Endothelial cell of umbilical vein (primary cell): ENCODE results near the gene BCAP31. TPM values are rescaled to one million over a fixed set of nuclear protein-coding genes. Genes with fewer than 3 reads are reported as not detected.
A peak's percentile ranks its signal among the peaks of the same experiment; 100 is the strongest.
"Not testable (repeated sequence)": the region's sequence is repeated elsewhere in the genome, so short reads cannot be mapped to it uniquely, and the experiment has no call there.

Experiments
- BruUV-seq: library from RNA; stranded (reverse); fragments of 400-500 nt; replicated peaks from 2 replicates; lab custom pipeline; 2021; lab: Mats Ljungman, UMichigan
- CTCF ChIA-PET: fragments of 300-600, 350-600 bp; sonication (Branson Sonifier 250); formaldehyde crosslinking; loops from one replicate; lab custom pipeline; 2021; ENCODE audit warnings: antibody characterized with exemption, inconsistent platforms; lab: Charles Lee
- POLR2A ChIA-PET: fragments of 300-600, 350-600 bp; sonication (Branson Sonifier 250); formaldehyde crosslinking; loops from one replicate; lab custom pipeline; 2021; ENCODE audit warnings: antibody characterized with exemption, inconsistent platforms; lab: Charles Lee
- DNase-seq: peaks from one replicate; pipeline ENCODE4 v3.0.0-alpha.2; 2011; ENCODE audit warnings: low read depth, low spot score
- FAIRE-seq: peaks from 2 replicates; lab custom pipeline; 2011; peaks lifted over from hg19 to GRCh38; lab: Jason Lieb, UNC
- H2AFZ ChIP-seq: 2 replicates; pipeline ENCODE4 v1.6.0; 2012; ENCODE audit warnings: low read depth, low read length, control low read depth, inconsistent platforms
- H3K27ac ChIP-seq: 2 replicates; pipeline ENCODE4 v1.5.1; 2011; ENCODE audit warnings: low read depth, mild to moderate bottlenecking, control low read depth, low read length, moderate library complexity; ENCODE audit not compliant: insufficient read depth
- H3K27me3 ChIP-seq, 2 experiments: 2 replicates each; pipeline versions ENCODE4 v1.6.0 to v1.6.1; 2011; ENCODE audit warnings: low read length in 2 of 2, mixed read lengths in 1 of 2; ENCODE audit not compliant: control insufficient read depth in 2 of 2, insufficient read depth in 2 of 2
- H3K36me3 ChIP-seq, 2 experiments: 2 replicates in 1 of 2; 3 replicates in 1 of 2; pipeline ENCODE4 v1.5.1; 2011; ENCODE audit warnings: low read length in 2 of 2, mild to moderate bottlenecking in 1 of 2, moderate library complexity in 1 of 2; ENCODE audit not compliant: control insufficient read depth in 2 of 2, insufficient read depth in 2 of 2; ENCODE audit errors: extremely low read depth in 1 of 2
- H3K4me1 ChIP-seq: 3 replicates; pipeline ENCODE4 v1.5.1; 2011; ENCODE audit warnings: mild to moderate bottlenecking, low read length; ENCODE audit not compliant: control insufficient read depth, insufficient read depth; ENCODE audit errors: extremely low read depth
- H3K4me2 ChIP-seq: 2 replicates; pipeline ENCODE4 v1.6.1; 2011; ENCODE audit warnings: low read length, control low read depth, mixed read lengths; ENCODE audit not compliant: insufficient read depth
- H3K4me3 ChIP-seq, 3 experiments: fragments of 200-600 bp in 1 of 3; sonication (generic), shearing (Covaris generic) in 1 of 3; replicated peaks in 1 of 3; 2 replicates each; pipeline ENCODE4 v1.5.1; 2011 to 2016; ENCODE audit warnings: control low read depth in 3 of 3, low read length in 3 of 3, mild to moderate bottlenecking in 2 of 3, inconsistent platforms in 1 of 3, low read depth in 1 of 3, moderate library complexity in 1 of 3; ENCODE audit not compliant: insufficient read depth in 1 of 3
- H3K79me2 ChIP-seq: 2 replicates; pipeline ENCODE4 v1.6.0; 2012; ENCODE audit warnings: low read length, inconsistent platforms; ENCODE audit not compliant: control insufficient read depth, insufficient read depth
- H3K9ac ChIP-seq: replicated peaks from 2 replicates; pipeline ENCODE3; 2011; ENCODE audit warnings: low read length, control low read depth; ENCODE audit not compliant: insufficient read depth; ENCODE audit errors: extremely low read depth
- H3K9me1 ChIP-seq: replicated peaks from 3 replicates; pipeline ENCODE4 v1.6.0; 2011; ENCODE audit warnings: mild to moderate bottlenecking, low read length; ENCODE audit not compliant: control insufficient read depth, insufficient read depth; ENCODE audit errors: extremely low read depth
- H3K9me3 ChIP-seq: replicated peaks from 2 replicates; pipeline ENCODE4 v1.5.1; 2012; ENCODE audit warnings: low read length, inconsistent platforms; ENCODE audit not compliant: control insufficient read depth, insufficient read depth
- H4K20me1 ChIP-seq: replicated peaks from 2 replicates; pipeline ENCODE3; 2011; ENCODE audit warnings: mild to moderate bottlenecking, low read length; ENCODE audit not compliant: control insufficient read depth, insufficient read depth; ENCODE audit errors: extremely low read depth
- FOS ChIP-seq: IDR thresholded peaks from 2 replicates; pipeline ENCODE4 v1.6.1; 2011; ENCODE audit warnings: mild to moderate bottlenecking, low read length, moderate library complexity, borderline replicate concordance; ENCODE audit not compliant: insufficient read depth
- JUN ChIP-seq: IDR thresholded peaks from 2 replicates; pipeline ENCODE4 v1.6.1; 2011; ENCODE audit warnings: borderline replicate concordance, low read depth; ENCODE audit not compliant: insufficient read length, insufficient read depth
- POLR2AphosphoS5 ChIP-seq: IDR thresholded peaks from 2 replicates; pipeline ENCODE4 v1.6.1; 2012; ENCODE audit warnings: low read depth, mild to moderate bottlenecking, control low read depth, low read length, moderate library complexity; ENCODE audit not compliant: insufficient read depth
- dilution Hi-C: fragments of 300-500 bp; cut with MboI; formaldehyde crosslinking; loops from one replicate; pipeline ENCODE4 v1.15.0; 2019; ENCODE audit warnings: low sequenced_read_pairs; ENCODE audit not compliant: extremely low pct_ligation_motif_present
- intact Hi-C: fragments of 100-400 bp; cut with micrococcal nuclease; formaldehyde crosslinking; loops from one replicate; pipeline ENCODE4 v1.10.0; 2022
- polyA plus RNA-seq, 4 experiments: library from polyadenylated mRNA; depleted of rRNA in 3 of 4; stranded (reverse) in 3 of 4; unstranded in 1 of 4; fragments of >200 nt; gene quantifications; 2 replicates each; pipeline versions ENCODE4 v1.2.1 to v1.2.3, GENCODE V29; 2011 to 2012; ENCODE audit warnings: missing spikeins in 1 of 4
- total RNA-seq: library from RNA; stranded (reverse); gene quantifications from 2 replicates; pipeline ENCODE4 v1.2.3, GENCODE V29; 2021
- TF ChIP-seq, protein P1 (sequence below), 2 donors: IDR thresholded peaks; 1 replicate in 1 of 2; 2 replicates in 1 of 2; pipeline ENCODE4 v1.5.1; 2011; ENCODE audit warnings: low read length in 2 of 2, mild to moderate bottlenecking in 2 of 2, moderate library complexity in 2 of 2, control low read depth in 1 of 2, inconsistent platforms in 1 of 2, low read depth in 1 of 2; ENCODE audit not compliant: insufficient read depth in 1 of 2; ENCODE audit errors: extremely low read depth in 1 of 2
- TF ChIP-seq, protein P2 (sequence below): IDR thresholded peaks from 2 replicates; pipeline ENCODE4 v1.6.1; 2011; ENCODE audit not compliant: insufficient read depth, insufficient read length

BCAP31 gene
- total and polyA plus RNA-seq, 2 donors (not counting 3 experiments of a cell fraction or from before 2014, with no cell fraction given): 169 to 203 TPM

DNA sequence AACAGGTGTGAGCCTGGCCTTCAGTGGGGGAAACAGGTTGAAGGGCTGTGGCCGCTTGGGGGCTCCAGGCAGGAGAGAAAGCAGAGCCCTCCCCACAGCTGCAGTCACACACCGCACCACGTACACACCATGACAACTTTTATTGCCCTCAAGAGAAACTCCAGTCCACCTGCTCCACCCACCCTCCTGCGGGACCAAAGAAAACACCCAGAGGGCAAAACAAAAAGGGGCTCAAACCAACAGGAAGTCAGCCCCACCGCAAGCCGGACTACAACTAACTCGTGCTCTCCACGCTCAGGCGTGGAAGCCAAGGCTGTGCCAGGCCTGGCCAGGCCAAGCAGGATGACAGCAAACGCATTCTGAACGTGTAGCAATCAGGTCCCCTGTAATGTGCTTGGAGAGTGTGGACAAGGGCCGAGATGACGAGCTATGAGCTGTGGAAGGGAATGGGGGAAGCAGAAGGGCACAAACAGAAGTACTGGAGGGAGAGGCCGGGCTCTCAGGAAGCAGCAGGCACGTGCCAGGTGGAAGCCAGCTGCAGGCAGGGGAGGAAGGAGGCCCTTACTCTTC is 23.7 kb downstream of the BCAP31 start:
- H3K79me2 ChIP-seq: no peaks in the 10 kb centered on the region
- H3K9me3 ChIP-seq: no peaks in the 10 kb centered on the region
- TF ChIP-seq, protein P1, sequence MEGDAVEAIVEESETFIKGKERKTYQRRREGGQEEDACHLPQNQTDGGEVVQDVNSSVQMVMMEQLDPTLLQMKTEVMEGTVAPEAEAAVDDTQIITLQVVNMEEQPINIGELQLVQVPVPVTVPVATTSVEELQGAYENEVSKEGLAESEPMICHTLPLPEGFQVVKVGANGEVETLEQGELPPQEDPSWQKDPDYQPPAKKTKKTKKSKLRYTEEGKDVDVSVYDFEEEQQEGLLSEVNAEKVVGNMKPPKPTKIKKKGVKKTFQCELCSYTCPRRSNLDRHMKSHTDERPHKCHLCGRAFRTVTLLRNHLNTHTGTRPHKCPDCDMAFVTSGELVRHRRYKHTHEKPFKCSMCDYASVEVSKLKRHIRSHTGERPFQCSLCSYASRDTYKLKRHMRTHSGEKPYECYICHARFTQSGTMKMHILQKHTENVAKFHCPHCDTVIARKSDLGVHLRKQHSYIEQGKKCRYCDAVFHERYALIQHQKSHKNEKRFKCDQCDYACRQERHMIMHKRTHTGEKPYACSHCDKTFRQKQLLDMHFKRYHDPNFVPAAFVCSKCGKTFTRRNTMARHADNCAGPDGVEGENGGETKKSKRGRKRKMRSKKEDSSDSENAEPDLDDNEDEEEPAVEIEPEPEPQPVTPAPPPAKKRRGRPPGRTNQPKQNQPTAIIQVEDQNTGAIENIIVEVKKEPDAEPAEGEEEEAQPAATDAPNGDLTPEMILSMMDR (IDR thresholded peaks at IDR 0.05; ENCODE audit: extremely low read depth in 1 of 2, insufficient read depth in 1 of 2, low read depth in 1 of 2, low read length in 2 of 2): no peak
- TF ChIP-seq FOS: no peak
- TF ChIP-seq POLR2AphosphoS5: no peak
- TF ChIP-seq JUN: no peak
- TF ChIP-seq, protein P2, sequence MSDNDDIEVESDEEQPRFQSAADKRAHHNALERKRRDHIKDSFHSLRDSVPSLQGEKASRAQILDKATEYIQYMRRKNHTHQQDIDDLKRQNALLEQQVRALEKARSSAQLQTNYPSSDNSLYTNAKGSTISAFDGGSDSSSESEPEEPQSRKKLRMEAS: no peak
- H3K4me2 ChIP-seq: no peak overlapping the region
- dilution Hi-C loops: no loop called here
- H4K20me1 ChIP-seq: no peaks in the 10 kb centered on the region
- TSS peak; percentile 71 for BruUV-seq
- FAIRE-seq (no peak), DNase-seq (no peak)
- POLR2A ChIA-PET: no interaction called here
- H2AFZ ChIP-seq: no peak overlapping the region
- peaks cover 2 to 19% of the 10 kb centered on the region in 2 experiments for H3K36me3 ChIP-seq
- H3K9ac ChIP-seq: no peak overlapping the region
- H3K27ac ChIP-seq: peak overlapping the region; percentile 23
- H3K4me1 ChIP-seq: peaks cover 19% of the 10 kb centered on the region
- intact Hi-C loops: no loop called here
- CTCF ChIA-PET: no interaction called here
- H3K9me1 ChIP-seq: no peaks in the 10 kb centered on the region
- no peaks in the 10 kb centered on the region for H3K27me3 ChIP-seq
- no peak overlapping the region for H3K4me3 ChIP-seq

DNA sequence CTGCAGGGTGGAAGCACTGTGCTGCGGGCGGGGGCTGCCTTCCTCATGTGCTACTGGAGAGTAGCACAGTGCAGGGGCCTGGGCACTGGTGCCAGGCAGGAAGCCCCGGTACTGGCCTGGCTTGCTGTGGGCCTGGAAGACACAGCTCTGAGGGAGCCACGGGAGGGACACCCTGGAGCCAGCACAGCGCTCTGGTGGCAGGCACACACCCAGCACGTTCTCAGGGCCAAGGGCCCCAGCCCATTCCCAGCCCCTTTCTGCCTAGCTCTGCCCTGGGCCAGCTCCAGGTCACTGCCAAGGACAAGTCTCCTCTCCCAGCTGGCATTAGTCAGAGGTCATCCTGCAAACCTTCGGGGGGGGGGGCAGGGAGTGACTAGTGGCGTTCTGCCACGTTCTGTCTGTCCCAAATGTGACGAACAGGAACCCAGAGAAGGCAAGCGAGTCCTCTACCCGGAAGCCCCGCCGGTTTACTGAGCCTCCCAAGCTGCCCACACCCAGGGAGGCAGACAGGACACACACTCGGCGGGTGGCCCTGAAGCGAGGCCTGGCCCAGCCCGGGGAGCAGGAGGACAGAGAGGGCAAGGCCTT is 24.3 kb downstream of the BCAP31 start:
- POLR2A ChIA-PET, H3K4me2 ChIP-seq, dilution Hi-C loops, H3K79me2 ChIP-seq, DNase-seq, H3K9ac ChIP-seq, H4K20me1 ChIP-seq, BruUV-seq, FAIRE-seq, intact Hi-C loops, H3K9me3 ChIP-seq, H3K27me3 ChIP-seq, H3K9me1 ChIP-seq, CTCF ChIA-PET, H2AFZ ChIP-seq, H3K4me3 ChIP-seq: not testable (repeated sequence)
- H3K36me3 ChIP-seq: peaks cover 2 to 19% of the 10 kb centered on the region in 2 experiments
- peak overlapping the region; percentile 23 for H3K27ac ChIP-seq
- H3K4me1 ChIP-seq: peaks cover 15% of the 10 kb centered on the region

DNA sequence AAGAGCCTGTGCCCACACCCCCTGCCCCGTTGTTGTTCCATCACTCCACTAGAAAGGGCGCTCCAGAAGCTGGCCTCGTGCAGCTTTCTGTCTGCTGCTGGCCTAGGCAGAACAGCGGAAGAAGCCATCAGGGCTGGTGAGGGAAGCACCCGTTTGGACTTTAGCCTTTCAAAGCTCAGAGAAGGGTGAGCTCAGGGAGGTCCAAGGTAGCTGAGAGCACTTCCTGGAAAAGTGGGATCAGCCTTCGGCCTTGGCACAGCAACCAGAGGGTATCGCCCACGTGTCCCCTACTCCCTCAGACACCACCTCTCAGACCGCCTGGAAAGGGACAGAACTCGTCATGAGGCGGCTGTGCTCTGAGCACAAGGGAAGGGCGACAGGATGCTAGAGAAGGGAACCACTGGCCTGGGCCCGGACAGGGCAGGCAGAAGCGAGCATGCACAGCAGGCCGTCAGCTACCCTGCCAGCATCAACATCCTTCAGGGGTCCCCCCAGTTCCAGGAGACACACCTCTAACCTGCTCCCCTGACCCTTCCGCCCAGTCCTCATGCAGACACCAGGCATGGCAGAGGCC is 24.9 kb downstream of the BCAP31 start:
- DNase-seq, H3K9me3 ChIP-seq, H4K20me1 ChIP-seq, H2AFZ ChIP-seq, H3K4me3 ChIP-seq, H3K79me2 ChIP-seq, dilution Hi-C loops, H3K27me3 ChIP-seq, H3K9ac ChIP-seq, FAIRE-seq, intact Hi-C loops, POLR2A ChIA-PET, H3K9me1 ChIP-seq, BruUV-seq, H3K27ac ChIP-seq, H3K4me2 ChIP-seq, CTCF ChIA-PET: not testable (repeated sequence)
- Histone ChIP-seq H3K36me3 (peaks cover 2 to 19% of the 10 kb centered on the region in 2 experiments), H3K4me1 (peaks cover 12% of the 10 kb centered on the region)
